IPS DF 4.7 (cell line): ENCODE data around the gene ERCC3.
A peak's percentile ranks its signal among the peaks of the same experiment; 100 is the strongest.

ENCODE experiments used
- DNase-seq: peaks from one replicate; pipeline ENCODE4 v3.0.0-alpha.2; 2013; ENCODE audit warnings: low spot score; ENCODE audit errors: extremely low read depth

The ERCC3 gene

DNA sequence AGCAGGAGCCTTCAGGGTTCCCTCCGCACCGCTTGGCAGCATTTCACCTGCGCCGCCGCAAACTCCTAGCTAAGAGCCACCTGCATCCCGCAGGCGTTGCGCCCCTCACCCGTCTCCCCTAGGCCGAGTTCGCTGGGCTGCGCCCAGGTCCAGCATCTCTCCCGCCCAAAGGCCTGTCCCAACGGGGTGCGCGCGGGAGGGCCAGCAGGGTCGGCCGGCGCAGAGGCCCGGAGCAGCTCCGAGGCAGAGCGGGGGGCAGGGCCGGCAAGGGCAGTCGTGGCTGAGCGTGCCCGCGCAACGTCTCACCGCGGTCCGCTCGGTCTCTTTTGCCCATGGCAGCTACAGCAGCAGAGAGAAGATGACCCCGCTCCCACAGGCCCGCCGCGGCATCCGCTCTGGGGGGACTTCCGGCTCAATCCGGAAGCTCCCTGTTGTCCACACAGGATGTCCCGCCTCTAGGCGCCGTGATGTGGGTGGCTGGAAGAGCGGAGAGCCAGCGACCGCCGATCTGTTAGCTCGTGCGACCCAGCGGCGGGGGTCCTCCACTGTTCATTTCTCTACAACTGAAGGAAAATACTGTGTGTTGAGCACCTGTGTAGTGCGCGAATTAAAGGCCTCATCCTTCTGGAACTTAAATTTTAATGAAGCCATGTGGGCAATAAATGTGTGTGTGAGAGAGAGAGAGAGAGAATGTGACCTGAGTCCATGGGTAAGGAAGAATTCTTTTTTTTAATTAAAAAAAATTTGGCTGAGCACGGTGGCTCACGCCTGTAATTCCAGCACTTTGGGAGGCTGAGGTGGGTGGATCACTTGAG is at the start of gene ERCC3:
Gene ERCC3, minus strand, starts transcription at position 397 of the 815 bp plus-strand sequence. Its CDS starts 63 bp downstream, at position 334.
- DNase-seq, result peak; percentile 51

DNA sequence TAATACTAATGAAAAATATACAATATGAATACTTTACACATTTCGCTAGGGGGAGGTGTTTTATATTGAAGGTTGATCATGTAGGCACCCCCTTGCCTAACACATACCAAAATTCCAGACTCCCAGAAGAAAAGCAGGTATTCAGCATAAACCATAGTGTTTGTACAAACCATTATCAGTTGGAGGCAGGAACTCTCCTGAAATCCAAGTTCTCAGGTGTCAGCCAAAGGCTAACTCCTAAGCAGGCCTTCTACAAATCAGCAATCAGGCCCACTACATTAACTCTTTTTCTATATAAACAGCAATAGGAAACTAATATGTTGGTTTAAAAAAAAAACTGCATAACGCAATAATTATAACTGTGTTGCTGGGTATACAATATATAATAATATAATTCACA is 49.3 kb upstream of the ERCC3 start:
- no peak for DNase-seq

DNA sequence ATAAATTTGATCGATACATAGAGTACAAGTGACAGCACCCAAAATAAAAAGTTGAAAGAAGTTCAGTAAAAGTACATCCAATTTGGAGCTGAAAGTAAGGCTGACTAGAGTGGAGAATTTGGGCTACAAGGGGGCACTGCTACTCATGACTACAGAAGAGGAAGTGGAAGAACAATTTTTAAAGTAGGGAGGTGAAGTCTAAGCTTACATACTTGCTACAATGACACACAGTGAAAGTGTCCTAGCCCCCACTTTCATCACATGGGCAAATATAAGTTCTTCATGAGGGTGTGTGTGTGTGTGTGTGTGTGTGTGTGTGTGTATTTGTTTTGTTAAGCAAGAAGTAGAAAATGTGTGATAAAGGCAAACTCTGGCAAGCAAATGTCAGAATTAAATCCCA is 48.2 kb upstream of the ERCC3 start:
- no peak for DNase-seq

DNA sequence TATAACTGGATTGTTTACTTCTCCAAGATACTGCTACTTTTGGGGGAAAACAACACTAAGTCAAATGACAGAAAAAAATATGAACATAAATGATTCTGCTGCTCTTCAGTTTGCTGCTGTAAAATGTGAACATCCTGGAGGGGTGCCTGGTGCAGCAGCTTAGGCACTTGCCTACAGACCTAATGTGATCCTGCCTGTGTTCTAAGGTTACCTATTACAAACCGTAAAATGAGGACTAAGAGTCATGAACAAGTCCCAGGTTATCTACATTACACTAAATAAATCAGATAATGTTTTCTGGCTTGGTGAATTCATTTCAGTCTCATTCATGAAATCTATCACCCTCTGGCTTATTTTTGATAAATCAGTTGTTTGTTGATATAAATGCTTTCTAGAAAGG is 38.4 kb upstream of the ERCC3 start:
- DNase-seq, result no peak

DNA sequence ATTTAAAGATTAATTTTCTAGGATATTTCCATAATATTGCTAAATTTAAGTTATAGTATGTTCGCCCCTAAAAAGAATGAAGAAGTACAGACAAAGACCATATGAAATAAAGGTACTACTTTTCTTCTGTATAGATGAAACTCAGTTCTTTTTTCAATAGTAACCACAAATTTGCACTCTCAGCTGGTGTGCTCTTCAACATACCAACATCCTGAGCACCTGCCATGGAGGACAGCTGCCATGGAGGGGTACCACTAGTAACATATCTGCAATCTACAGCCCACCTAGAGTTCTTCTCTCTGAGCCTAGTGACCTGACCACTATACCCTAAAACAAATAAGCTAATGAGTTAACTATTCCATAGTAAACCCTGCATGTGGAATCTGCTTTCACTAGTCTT is 36.8 kb upstream of the ERCC3 start:
- no peak for DNase-seq

DNA sequence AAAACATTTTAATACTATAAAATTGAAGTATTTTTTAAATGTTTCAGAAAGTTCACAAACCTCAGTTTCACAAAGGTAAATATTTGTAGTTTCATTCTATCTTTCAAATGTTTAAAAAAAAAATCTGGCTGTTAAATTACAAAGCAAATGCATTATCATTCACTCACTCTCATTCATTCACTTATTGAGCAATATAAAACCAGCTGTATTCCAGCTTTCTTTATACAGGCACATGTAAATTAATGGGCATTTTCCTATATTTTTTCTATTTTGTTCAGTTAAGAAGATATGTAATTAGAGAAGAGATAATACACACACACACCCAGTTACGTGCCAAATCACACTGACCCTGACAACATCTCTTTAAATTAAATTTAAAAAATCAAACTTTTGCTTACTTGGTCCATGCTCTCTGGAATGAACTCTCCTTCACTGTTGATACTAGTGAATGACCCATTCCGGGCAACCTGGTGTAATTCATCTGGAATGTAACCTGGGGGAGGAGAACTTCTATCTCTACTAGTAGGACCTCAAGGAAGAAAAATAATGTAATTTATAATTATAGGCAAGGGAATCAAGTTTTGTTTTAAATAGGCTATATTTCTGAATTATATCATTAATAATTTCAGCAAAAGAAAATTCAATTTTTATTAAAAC is 32.5 kb upstream of the ERCC3 start:
- no peak for DNase-seq

DNA sequence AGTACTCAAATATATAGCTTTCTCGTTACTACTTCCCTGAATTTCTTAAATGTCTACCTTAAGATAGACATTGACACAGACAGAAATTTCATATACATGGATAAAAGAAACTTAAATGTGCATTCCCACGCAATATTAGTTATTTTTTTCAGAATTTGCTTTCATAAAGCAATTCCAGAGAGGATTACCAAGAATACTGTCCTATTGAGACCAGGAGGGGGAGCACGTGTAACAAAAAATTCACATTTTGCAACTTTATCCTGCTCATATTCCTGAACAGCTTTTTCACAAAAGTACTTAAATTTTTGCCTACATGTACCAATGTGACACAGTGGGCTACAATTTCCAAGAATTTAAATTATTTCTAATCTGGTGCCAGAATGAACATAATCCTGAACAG is 30.7 kb upstream of the ERCC3 start:
- no peak for DNase-seq

DNA sequence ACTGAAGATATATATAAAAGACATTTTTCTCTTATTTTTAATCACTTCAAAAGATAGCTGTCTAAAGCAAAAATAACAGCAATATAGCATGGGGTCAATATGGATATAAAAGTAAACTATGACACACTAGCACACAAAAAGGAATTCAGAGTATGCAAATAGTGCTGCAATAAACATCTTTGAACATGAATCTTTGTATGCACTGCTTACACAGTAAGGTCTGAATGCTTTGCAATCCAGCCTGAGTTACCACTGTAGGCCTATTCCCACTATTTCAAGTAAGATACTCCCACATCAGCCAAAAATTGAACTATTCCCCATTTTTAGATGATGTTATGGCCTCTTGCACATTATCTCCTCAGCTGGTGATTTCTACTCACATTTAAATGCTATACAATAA is 27.4 kb upstream of the ERCC3 start:
- no peak for DNase-seq

DNA sequence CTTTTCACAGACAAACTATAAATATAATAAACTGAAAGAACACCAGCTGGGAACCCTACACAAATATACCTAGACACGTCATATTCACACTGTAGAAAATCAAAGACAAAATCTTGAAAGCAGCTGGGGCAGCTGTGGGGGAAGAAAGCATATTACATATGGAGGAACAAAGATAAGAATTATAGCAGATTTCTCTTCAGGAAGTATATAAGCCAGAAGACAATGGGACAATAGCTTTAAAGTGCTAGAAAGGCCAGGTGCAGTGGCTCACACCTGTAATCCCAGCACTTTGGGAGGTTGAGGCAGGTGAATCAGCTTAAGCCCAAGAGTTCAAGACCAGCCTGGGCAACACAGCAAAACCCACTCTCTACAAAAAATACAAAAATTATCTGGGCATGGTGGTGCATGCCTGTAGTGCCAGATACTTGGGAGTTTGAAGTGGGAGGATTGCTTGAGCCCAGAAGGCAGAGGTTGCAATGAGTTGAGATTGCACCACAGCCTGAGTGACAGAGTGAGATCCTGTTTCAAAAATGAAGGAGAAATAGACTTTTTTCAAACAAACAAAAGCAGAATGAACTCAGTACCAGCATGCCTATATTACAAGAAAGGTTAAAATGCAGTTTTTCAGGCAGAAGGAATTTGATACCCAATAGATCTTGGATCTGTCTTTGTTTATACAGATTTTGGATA is 26.8 kb upstream of the ERCC3 start:
- no peak for DNase-seq

DNA sequence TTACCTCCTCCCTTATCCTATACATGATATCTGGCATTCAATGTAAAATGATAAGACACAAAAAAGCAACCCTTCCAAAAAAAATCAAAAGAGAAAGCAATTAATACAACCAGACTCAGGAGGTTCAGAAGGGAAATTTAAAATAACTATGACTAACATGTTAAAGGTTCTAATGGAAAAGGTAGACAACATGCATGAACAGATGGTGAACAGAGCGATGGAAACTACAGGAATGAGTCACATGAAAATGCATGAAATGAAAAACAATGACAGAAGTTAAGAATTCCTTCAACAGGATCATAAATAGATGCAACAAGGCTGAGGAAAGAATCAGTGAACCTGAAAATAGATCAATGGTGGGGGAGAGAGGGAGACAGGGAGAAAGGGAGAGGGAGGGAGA is 26.1 kb upstream of the ERCC3 start:
- no peak for DNase-seq

DNA sequence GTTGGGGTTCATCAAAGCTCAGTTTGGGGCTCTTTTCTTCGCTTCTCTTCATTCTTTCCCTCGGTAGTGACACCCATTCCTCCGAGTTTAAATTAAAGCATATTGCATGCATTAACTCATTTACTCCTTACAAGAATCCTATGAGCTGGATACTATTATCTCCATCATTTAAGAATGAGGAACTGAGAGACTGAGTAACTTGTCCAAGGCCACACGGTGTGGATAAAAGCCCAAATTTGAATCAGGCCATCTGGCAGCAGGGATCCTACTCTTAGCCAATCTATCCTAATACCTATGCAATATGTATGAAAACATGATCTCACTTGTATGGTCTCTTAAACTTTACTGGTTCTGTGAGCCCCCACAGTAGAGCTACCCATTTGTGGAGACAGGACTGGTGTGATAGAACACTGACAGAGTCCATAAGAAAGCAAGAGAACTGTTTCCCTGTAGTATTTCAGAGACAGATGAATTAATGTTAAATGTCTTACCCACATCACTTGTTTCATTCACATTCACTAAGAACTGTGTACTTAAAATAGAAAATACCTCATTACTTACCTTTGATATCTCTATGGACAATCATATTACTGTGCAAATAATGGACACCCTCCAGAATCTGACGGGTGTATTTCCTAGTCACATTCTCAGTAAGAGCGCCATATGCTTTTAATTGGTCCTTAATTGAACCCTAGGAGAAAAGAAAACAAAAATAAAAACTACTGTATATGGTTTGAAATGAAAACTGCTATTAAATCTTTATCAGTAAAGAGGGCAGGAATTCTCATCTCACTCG is 20.4 kb upstream of the ERCC3 start:
- no peak for DNase-seq

DNA sequence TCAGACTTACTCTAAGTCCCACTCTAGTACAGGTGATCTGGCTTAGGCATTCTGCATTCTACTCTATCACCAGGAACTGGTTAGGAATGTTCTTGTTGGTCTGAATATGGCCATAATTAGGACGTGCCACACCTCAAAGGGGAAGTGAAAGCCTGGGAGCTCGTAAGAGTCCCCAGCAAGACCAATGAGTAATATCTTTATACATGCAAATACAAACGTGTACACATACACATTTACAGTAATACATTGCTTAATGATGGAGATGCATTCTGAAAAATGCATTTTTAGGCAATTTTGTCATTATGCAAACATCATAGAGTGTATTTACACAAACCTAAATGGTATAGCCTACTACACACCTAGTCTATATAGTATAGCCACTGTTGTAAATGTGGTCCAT is 19.5 kb upstream of the ERCC3 start:
- DNase-seq, result no peak

DNA sequence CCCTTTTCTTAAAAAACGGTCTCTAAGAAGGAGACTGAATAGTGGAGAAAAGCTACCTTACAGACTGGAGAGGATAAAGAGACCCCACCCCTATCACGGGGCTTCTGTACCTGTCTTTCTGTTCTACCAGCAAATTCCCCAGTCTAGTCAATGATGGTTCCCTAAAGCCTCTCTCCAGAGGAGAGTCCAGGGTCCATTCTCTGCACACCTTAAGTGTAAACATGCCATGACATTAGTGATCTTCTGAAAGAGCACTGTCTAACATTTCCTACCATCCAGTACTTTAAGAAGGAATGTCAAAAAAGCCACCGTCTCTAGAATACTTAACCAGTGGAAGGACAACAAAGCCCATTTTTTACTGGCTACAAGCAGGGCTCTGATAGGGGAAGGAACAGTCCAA is 17.0 kb upstream of the ERCC3 start:
- no peak for DNase-seq

DNA sequence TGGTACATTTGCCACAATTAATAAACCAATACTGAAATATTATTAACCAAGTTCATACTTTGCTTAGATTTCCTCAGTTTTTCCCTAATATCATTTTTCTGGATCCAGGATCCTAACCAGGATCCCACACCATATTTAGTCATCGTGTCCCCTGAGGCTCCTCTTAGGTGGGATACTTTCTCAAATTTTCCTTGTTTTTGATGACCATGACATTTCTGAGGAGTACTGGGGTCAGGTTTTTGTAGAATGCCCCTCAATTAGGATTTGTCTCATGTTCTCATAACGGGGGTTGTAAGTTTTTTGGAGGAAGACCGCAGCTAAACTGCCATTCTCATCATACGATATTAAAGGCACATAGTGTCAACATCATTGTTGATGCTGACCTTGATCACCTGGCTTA is 15.5 kb upstream of the ERCC3 start:
- DNase-seq, result no peak

DNA sequence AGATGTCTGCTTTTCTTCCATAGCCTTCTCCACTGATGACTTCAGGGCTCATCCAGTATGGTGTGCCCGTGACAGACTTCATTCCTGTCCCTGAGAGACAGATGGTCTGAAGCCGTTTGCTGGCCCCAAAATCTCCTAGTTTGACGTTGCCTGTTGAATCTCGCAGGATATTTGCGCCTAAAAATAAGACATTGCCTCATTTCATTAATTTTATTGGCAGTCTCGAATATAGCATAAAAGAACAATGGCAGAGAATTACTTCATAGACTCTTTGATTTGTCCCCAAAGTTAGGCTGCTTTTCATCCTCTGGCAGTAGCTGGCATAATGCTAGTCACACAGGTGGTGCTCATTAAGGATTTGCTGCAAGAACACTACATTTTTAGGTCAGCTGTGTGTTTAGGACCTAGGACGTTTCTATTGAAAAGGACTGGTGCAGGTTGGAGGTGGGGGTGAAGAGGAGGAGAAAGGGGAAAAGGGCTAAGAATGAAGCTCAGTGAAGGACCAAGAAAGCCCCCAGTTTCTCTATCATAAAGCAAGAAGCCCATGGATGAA is 14.7 kb upstream of the ERCC3 start:
- DNase-seq, result no peak

DNA sequence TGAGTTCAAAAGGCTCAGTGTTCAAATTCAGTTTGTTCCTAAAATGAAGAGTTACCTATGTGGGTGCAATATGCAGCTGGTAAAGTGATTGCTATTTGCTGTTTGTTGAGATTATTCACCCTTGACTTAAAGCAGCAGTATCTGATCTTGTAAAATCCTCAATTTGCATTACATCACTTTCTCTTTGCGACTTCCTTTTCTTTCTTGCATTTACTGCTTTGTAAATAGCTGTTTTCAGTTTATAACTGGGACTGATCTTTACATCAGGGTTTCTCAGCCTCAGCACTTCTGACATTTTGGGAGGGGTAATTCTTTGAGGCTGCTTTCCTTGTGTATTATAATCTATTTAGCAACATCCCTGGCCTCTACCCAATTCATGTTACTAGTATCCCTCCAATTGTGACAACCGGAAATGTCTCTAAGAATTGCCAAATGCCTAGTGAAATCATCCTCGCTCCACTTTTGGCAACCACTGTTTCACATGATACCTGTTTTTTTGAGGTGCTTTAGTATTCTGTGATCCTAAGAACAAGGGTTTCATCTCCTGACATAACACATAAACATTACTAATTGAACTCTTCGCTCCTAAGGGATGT is 12.1 kb upstream of the ERCC3 start:
- no peak for DNase-seq

DNA sequence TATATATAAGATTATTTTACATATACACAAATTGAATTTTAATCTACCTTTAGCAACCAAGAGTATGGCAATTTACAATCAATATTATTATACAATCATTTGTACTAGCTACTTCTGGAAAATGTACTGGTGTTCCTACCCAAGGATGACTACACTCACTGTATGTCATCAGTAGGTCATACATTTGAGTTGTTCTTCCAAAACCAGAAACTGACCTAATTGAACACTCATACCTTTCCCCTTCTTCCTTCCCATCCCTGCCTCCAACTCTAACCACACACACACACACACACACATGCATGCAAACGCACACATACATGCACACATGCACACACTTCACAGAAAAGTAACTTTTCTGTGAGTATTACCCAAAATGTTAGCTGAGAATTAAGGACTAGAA is 8.2 kb upstream of the ERCC3 start:
- DNase-seq, result no peak

DNA sequence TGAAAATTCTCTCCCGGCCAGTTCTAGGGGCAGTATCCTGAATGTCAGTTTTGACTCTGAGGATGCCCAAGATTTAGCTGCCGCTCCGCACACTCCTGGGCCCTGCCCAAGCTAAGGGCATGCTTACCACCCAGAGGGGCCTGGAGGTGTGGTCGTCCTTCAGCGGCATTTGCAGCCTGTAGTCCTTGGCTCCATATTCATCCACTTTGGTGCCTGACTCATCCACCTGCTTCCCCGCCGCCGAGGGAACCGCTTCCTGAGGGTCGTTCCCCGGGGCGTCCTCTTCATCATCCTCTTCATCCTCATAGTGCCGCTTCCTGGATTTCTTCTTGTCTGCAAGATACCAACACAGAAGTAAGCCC is 577 bp downstream of the ERCC3 start:
- DNase-seq, result no peak

DNA sequence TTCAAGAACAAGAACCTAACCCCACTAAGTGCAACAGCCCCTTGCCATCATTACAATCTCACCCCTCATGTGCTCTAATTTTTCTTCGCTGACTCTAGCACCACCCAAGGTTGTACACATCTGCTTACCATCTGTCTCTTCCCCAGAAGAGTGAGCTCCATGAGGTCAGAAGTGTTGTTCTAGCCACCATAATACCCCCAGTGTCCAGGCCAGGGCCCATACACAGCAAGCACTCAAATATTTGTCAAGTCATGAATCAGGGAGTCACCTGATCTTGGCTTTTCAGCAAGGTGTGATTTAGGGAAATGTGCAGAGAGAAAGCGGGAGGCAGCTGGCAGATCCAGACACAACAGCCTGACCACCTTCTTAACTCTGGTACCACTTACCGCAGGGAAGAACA is 5.7 kb downstream of the ERCC3 start:
- DNase-seq, result no peak

DNA sequence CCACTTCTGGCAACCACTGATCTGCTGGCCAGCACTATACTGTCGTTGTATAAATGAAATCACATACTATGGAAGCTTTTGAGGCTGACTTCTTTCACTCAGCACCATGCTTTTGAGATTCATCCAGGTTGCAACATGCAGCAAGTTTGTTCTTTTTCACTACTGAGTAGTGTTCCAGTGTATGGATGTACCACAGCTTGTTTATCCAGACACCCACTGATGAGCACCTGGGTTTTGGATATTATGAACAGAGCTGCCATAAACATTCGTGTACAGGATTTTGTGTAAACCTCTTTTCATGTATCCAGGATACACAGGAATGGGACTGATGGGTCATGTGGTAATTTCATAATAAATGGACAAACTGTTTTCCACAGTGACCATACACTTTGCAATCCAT is 10.7 kb downstream of the ERCC3 start:
- no peak for DNase-seq

DNA sequence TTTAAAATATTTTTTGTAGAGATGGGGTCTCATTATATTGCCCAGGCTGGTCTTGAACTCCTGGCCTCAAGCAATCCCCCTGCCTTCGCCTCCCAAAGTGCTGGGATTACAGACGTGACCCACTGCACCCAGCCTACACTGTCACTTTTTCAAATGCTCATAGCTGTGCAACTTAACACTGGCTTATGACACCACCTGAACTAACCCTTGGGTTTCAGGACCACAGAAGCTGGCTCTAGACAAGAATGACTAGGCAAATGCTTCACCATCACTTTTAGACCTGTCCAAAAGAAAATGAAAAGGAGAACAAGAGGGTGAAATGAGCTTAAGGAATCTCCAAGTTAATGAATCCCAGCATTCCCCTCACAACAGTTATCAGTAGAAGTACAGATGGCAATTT is 13.3 kb downstream of the ERCC3 start:
- DNase-seq, result no peak
